Calu3 (cell line): ENCODE results near the gene AK2. TPM values are rescaled to one million over a fixed set of nuclear protein-coding genes. Genes with fewer than 3 reads are reported as not detected.

Source experiments
- BruUV-seq: library from RNA; stranded (reverse); fragments of 400-500 nt; replicated peaks from 2 replicates; lab custom pipeline; 2021; lab: Mats Ljungman, UMichigan
- CTCF ChIA-PET: fragments of 300-600 bp; sonication (Branson Sonifier 250); formaldehyde crosslinking; loops from one replicate; lab custom pipeline; 2022; ENCODE audit warnings: antibody characterized with exemption; lab: Charles Lee
- DNase-seq: peaks from one replicate; pipeline ENCODE4 v3.0.0; 2022
- H3K27ac Mint-ChIP-seq: one replicate; pipeline ENCODE4 v1.8.0; 2022; ENCODE audit warnings: mixed read lengths; ENCODE audit not compliant: unreplicated experiment
- H3K27me3 Mint-ChIP-seq: one replicate; pipeline ENCODE4 v1.8.0; 2022; ENCODE audit warnings: mixed read lengths; ENCODE audit not compliant: unreplicated experiment
- H3K36me3 Mint-ChIP-seq: one replicate; pipeline ENCODE4 v1.8.0; 2022; ENCODE audit warnings: mild to moderate bottlenecking, moderate library complexity, mixed read lengths; ENCODE audit not compliant: insufficient read depth, unreplicated experiment
- H3K4me1 Mint-ChIP-seq: one replicate; pipeline ENCODE4 v1.8.0; 2022; ENCODE audit warnings: mild to moderate bottlenecking, low read depth, mixed read lengths; ENCODE audit not compliant: unreplicated experiment
- H3K4me3 Mint-ChIP-seq: one replicate; pipeline ENCODE4 v1.8.0; 2022; ENCODE audit warnings: mild to moderate bottlenecking, low read depth, moderate library complexity, mixed read lengths; ENCODE audit not compliant: unreplicated experiment
- H3K9me3 Mint-ChIP-seq: one replicate; pipeline ENCODE4 v1.8.0; 2022; ENCODE audit warnings: low read depth, mixed read lengths; ENCODE audit not compliant: unreplicated experiment
- CTCF ChIP-seq: fragments of 200-600 bp; IDR thresholded peaks from one replicate; pipeline ENCODE4 v1.8.0; 2022; ENCODE audit warnings: antibody characterized with exemption; ENCODE audit not compliant: unreplicated experiment
- intact Hi-C: fragments of 100-400 bp; cut with micrococcal nuclease; formaldehyde crosslinking; loops from one replicate; pipeline ENCODE4 v1.10.0; 2022; ENCODE audit not compliant: unreplicated experiment
- total RNA-seq: library from RNA; stranded (reverse); gene quantifications from 2 replicates; pipeline ENCODE4 v1.2.3, GENCODE V29; 2022

AK2 gene
- total RNA-seq, 1 experiment from 2014 or later: 226 TPM

- intact Hi-C loops: no loop called here
- no peak for TF ChIP-seq CTCF
- no peaks in the 10 kb centered on the region for H3K27me3 Mint-ChIP-seq
- H3K4me3 Mint-ChIP-seq: peak overlapping the region; percentile 84
- H3K36me3 Mint-ChIP-seq: peaks cover 29% of the 10 kb centered on the region
- H3K27ac Mint-ChIP-seq: peak overlapping the region; percentile 45
- H3K4me1 Mint-ChIP-seq: peaks cover 15% of the 10 kb centered on the region
- BruUV-seq: no TSS peak
- CTCF ChIA-PET: interaction anchor here (0.5 to 1.8 kb wide), 4 partner anchors 10 to 649 kb away, joined by 3 to 12 read pairs (median 5); no protein-coding TSS in a partner anchor
- DNase-seq: peak; percentile 68
- H3K9me3 Mint-ChIP-seq: no peaks in the 10 kb centered on the region
Measured at GRCh38 chr1:32963746-32964460, 72.8 kb downstream of the AK2 start.

GRCh38 chr1:32962248-32962896 is 74.3 kb downstream of the AK2 start:
- Mint-ChIP-seq H3K27ac (peak overlapping the region; percentile 45), H3K4me3 (peak overlapping the region; percentile 84), H3K9me3 (no peaks in the 10 kb centered on the region), H3K27me3 (no peaks in the 10 kb centered on the region), H3K36me3 (peaks cover 29% of the 10 kb centered on the region), H3K4me1 (peaks cover 15% of the 10 kb centered on the region)
- DNase-seq: no peak
- no peak for TF ChIP-seq CTCF
- no TSS peak for BruUV-seq
- intact Hi-C loops: no loop called here
- CTCF ChIA-PET: interaction anchor here (0.5 to 1.2 kb wide), 5 partner anchors 8 to 509 kb away, joined by 3 to 4 read pairs (median 3); no protein-coding TSS in a partner anchor

- intact Hi-C loops: no loop called here
- H3K4me3 Mint-ChIP-seq: peak overlapping the region; percentile 18
- TF ChIP-seq CTCF: no peak
Measured at GRCh38 chr1:32960819-32961355, 75.8 kb downstream of the AK2 start.

GRCh38 chr1:32960342-32960741 is 76.3 kb downstream of the AK2 start:
- Mint-ChIP-seq H3K9me3 (no peaks in the 10 kb centered on the region), H3K4me3 (no peak overlapping the region), H3K27ac (no peak overlapping the region), H3K27me3 (no peaks in the 10 kb centered on the region), H3K4me1 (peaks cover 22% of the 10 kb centered on the region), H3K36me3 (peaks cover 29% of the 10 kb centered on the region)
- no peak for DNase-seq
- CTCF ChIA-PET: no interaction called here
- BruUV-seq: no TSS peak
- TF ChIP-seq CTCF: no peak
- intact Hi-C loops: no loop called here

More at GRCh38 chr1:32960819-32961355, 75.8 kb downstream of the AK2 start:
- no TSS peak for BruUV-seq
- DNase-seq: no peak
- H3K27me3 Mint-ChIP-seq: no peaks in the 10 kb centered on the region
- no peak overlapping the region for H3K27ac Mint-ChIP-seq
- CTCF ChIA-PET: no interaction called here
- H3K4me1 Mint-ChIP-seq: peaks cover 16% of the 10 kb centered on the region
- peaks cover 29% of the 10 kb centered on the region for H3K36me3 Mint-ChIP-seq
- no peaks in the 10 kb centered on the region for H3K9me3 Mint-ChIP-seq
